Mucosa of rectum (tissue), 2 donors: ENCODE measurements around the gene ACR.

ENCODE experiments used
- H3K27ac ChIP-seq, 2 donors: one replicate each; pipeline ENCODE4 v1.7.0; 2013; ENCODE audit warnings: inconsistent platforms in 2 of 2, low read depth in 2 of 2, low read length in 2 of 2
- H3K27me3 ChIP-seq, 2 donors: one replicate each; pipeline ENCODE4 v1.7.0; 2013; ENCODE audit warnings: low read length in 2 of 2; ENCODE audit not compliant: control insufficient read depth in 2 of 2, insufficient read depth in 2 of 2
- H3K36me3 ChIP-seq, 2 donors: one replicate each; pipeline ENCODE4 v1.7.0; 2013; ENCODE audit warnings: low read length in 2 of 2; ENCODE audit not compliant: control insufficient read depth in 2 of 2, insufficient read depth in 2 of 2
- H3K4me1 ChIP-seq, 2 donors: one replicate each; pipeline ENCODE4 v1.7.0; 2013; ENCODE audit warnings: low read length in 2 of 2, mild to moderate bottlenecking in 1 of 2; ENCODE audit not compliant: control insufficient read depth in 2 of 2, insufficient read depth in 2 of 2
- H3K4me3 ChIP-seq, 2 donors: one replicate each; pipeline ENCODE4 v1.7.0; 2013; ENCODE audit warnings: low read length in 2 of 2
- H3K9ac ChIP-seq, 2 donors: one replicate each; pipeline ENCODE4 v1.7.0; 2013; ENCODE audit warnings: low read length in 2 of 2, low read depth in 1 of 2, mild to moderate bottlenecking in 1 of 2
- H3K9me3 ChIP-seq, 2 donors: one replicate each; pipeline ENCODE4 v1.7.0; 2013; ENCODE audit warnings: low read length in 2 of 2; ENCODE audit not compliant: control insufficient read depth in 2 of 2
- donor health status: healthy.
- donor health status: Normal muscosa, but diverticular disease.

Gene ACR

DNA sequence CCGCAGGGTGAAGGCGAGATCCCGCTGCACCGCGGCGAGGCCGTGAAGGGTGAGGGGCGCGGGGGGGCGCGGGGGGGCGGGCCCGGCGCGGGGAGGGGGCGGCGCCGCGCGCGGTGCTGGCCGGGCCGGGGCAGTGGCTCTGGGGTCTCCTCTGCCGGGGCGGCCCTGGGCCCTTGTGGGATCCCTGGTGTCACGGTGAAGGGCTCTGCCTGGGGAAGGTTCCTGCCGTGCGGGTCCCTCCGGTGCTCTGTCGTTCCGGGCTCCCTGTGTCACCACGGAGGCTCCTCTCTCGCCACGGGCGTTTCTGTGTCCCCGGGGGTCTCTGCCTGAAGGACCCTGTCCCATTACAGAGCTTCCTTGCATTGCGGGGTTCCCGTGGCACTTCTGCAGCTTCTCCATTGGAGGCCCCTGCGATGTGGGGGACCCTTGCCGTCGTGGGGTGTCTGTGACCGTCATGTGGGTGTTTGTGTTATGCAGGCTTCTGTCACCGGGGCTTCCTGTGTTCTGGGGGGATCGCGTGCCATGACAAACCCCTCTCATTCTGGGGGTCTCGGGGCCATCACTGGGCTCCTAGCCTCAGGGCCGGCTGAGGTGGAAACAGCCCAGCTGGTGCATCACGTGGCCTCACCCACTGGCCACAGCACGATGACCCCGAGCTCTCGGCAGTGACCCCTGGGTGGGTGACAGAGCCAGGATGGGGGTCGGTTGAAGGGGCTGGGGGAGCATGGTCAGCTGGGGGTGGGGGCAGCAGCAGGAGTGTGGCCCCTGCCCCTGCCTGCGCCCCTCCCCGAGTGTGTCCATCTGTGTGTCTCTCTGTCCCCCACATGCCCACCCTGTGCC lies 40.1 kb upstream of the ACR start:
- Histone ChIP-seq H3K4me3 (peak overlapping the region in 1 of 2 donors; percentile 37), H3K27ac (no peak overlapping the region), H3K36me3 (no peaks in the 10 kb centered on the region), H3K27me3 (no peaks in the 10 kb centered on the region), H3K9me3 (no peaks in the 10 kb centered on the region), H3K9ac (no peak overlapping the region), H3K4me1 (peaks cover 3 to 4% of the 10 kb centered on the region in 2 donors)

DNA sequence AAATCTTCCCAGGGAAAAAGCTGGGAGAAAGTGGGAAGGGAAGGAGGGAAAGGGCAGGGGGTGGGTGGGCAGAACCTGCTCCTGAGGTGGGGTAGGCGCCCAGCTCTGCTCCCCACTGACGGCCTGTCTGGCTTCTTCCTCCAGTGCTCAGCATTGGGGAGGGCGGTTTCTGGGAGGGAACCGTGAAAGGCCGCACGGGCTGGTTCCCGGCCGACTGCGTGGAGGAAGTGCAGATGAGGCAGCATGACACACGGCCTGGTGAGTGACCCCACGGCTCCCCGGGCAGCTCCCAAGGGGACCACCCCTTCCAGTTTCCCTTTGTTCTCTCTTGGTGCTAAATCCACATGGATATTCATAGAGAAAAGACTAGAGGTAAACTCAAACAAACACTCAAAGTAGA lies 39.5 kb upstream of the ACR start:
- Histone ChIP-seq H3K4me1 (peaks cover 3 to 4% of the 10 kb centered on the region in 2 donors), H3K27ac (no peak overlapping the region), H3K36me3 (no peaks in the 10 kb centered on the region)

DNA sequence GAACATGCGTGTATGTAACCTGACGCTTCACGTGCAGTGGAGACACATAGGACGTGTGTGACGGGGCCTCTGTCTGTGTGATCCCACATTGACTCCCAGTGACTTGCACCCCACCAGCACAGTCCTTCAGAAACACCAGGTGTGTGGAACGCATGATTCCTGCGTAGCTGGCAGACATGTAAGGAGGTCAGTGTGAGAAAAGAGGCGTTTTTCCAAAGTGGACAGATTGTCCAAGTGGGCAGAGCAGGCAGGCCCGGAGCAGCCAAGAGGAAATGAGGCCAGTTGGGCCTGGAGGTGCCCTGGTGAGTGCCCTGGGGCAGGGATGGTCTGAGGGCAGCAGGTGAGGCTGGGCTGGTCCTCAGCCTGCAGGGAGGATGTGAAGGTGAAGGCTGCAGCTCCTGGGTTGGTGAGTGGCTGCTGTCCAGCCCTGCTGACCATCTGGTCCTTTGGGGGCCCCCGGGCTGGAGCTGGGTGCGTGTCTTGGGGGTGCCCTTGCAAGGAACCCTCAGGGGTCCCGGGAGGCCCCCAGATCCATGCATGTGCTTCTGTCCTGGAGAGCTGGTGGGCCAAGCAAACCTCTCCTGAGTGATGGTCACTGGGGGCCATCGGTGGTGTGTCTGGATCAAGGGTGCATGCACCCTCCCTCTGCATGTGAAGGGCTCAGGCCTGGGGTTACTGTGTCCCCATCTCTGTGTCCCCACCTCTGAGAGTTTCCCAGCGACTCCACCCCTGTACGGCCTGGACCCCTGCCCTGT lies 38.8 kb upstream of the ACR start:
- peaks cover 2 to 4% of the 10 kb centered on the region in 2 donors for H3K4me1 ChIP-seq
- H3K4me3 ChIP-seq, result no peak overlapping the region
- no peaks in the 10 kb centered on the region for H3K9me3 ChIP-seq
- no peaks in the 10 kb centered on the region for H3K36me3 ChIP-seq
- H3K27me3 ChIP-seq, result no peaks in the 10 kb centered on the region
- H3K27ac ChIP-seq, result no peak overlapping the region
- H3K9ac ChIP-seq, result no peak overlapping the region

More for the DNA sequence above, 39.5 kb upstream of the ACR start:
- H3K4me3 ChIP-seq, result no peak overlapping the region
- H3K9me3 ChIP-seq, result no peaks in the 10 kb centered on the region
- no peak overlapping the region for H3K9ac ChIP-seq
- H3K27me3 ChIP-seq, result no peaks in the 10 kb centered on the region

DNA sequence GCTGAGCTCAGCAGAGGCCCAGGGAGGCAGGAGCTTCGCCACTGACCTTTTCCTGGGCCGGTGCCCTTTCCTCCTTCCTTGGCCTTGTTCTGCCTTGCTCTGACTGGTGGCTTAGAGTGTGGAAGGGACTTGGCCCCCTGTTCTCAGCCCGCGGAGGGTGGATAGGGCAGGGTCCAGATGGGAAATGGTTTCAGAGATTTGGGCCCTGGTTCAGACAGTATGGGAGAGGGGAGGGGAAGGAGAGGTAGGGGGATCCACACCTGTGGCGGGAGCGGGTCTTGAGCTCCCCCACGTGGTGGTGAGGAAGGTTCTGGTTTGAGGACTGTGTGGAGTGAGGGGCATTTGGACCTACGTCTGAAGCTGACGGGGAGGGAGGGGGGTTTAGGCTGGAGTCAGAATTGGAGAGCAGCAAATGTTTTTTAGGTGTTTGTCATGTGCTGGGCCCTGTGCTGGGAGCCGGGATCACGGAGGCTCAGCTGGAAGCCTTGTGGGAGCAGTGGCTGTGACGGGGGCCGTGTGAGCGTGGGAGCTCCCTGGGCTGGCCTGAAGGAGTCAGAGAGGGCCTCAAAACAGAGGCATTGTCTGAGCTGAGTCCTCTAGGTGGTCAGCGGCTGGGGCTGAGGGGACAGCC lies 38.1 kb upstream of the ACR start:
- Histone ChIP-seq H3K9ac (no peak overlapping the region), H3K9me3 (no peaks in the 10 kb centered on the region), H3K36me3 (no peaks in the 10 kb centered on the region), H3K4me1 (peaks cover 0 to 2% of the 10 kb centered on the region in 2 donors), H3K4me3 (no peak overlapping the region), H3K27ac (no peak overlapping the region), H3K27me3 (no peaks in the 10 kb centered on the region)

DNA sequence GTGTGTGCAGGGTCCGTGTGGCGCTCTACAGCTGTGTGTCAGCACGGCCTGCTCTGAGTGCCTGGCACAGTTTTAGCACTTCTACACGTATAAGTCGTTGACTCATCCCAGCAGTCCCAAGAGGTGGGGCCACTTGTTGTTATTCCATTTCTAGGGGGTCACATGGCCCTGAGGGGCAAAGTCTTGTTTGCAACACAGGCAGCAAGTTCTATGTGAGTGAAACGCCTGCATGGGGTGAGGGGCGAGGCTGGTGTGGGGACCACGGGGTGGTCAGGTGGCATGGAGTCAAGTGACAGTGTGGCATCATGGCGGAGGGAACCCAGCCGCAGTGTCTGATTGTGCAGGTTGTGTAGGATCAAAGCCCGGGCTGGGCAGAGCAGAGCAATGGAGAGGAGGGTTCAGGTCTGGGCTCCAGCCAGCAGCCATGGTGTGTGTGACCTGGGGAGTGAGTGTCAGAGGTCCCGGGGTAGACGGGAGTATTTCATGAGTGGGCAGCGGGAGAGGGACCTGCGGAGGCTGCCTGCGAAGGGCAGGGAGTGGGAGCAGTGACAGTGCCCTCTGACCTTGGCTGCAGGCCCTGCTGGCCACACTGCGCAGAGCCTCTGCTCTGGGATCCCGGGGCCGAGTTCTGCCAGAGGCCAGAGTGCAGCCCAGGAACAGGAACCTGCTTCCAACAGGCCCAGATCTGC lies 37.5 kb upstream of the ACR start:
- no peak overlapping the region for H3K9ac ChIP-seq
- no peak overlapping the region for H3K4me3 ChIP-seq
- H3K36me3 ChIP-seq, result no peaks in the 10 kb centered on the region
- H3K4me1 ChIP-seq, result peaks cover 0 to 2% of the 10 kb centered on the region in 2 donors
- no peaks in the 10 kb centered on the region for H3K27me3 ChIP-seq
- no peak overlapping the region for H3K27ac ChIP-seq
- no peaks in the 10 kb centered on the region for H3K9me3 ChIP-seq

DNA sequence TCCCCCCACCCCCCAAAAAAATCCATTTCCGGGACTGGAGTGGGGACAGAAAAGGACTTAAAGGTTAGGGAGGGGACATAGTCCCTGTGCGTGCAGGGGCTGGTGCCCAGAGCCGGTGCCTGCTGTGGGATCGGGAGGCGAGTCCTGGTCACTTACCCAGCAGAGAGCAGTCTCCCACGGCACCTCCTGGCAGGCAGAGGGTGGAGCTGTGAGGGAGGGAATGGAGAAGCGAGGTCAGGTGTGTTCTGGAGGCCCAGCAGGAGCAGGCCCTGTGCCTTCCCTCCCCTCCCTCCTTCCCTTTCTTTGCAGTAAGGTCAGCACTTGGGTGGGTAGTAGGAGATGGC lies 37.0 kb upstream of the ACR start:
- Histone ChIP-seq H3K27ac (no peak overlapping the region), H3K36me3 (no peaks in the 10 kb centered on the region), H3K4me3 (no peak overlapping the region), H3K27me3 (no peaks in the 10 kb centered on the region), H3K9me3 (no peaks in the 10 kb centered on the region), H3K9ac (no peak overlapping the region), H3K4me1 (peaks cover 0 to 2% of the 10 kb centered on the region in 2 donors)

DNA sequence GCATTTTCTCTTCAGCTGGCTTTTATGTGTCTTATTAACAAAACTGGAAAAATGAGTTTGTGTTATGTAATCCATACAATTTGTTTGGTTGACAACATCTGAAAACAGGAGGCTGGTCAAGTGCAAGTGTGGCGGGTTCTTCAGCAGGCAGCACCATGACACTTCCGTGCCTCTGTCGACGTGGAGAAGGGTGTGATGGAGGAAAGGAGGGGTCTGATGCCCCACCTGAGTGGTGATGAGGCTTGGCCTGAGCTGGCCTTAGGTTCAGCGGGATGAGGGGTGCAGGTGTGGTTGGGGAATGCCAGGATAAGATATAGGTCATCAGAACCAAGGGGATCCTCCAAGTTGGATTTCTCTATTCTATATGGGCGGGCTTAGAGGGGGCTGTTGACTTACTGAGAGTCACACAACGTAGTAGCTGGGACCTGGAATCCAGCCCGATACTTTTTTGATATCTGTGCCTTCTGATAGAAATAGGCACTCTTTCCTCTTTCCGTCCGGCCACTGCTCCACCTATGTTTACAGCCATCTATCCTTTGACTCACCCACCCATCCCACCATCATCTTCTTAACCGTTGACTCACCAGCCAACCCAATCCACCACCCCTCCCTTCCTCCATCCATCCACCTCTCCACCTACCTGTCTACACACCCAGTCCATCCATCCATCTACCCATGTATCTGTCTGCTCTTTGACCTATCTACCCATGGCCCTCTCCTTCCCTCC lies 36.4 kb upstream of the ACR start:
- Histone ChIP-seq H3K4me1 (peaks cover 0 to 2% of the 10 kb centered on the region in 2 donors), H3K27ac (no peak overlapping the region), H3K9me3 (no peaks in the 10 kb centered on the region), H3K36me3 (no peaks in the 10 kb centered on the region), H3K9ac (no peak overlapping the region), H3K27me3 (no peaks in the 10 kb centered on the region), H3K4me3 (no peak overlapping the region)

DNA sequence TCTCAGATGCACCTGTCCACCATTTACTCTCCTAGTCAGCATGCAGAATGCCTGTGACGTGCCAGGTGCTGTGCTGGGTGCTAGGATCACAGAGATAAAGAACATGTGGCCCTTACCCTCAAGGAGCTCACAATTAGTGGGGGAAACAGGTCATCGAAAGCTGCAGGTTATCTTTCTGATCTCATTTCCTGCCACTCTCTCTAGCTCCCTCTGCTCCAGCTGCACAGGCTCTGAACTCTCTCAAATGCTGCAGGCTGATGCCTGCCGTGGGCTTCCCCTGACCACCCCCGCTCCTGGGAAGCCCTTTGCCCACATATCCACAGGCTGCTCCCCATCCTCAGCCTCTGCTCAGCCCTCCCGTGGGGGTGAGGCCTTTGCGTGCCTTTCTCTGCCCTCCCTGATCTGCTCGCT lies 35.7 kb upstream of the ACR start:
- Histone ChIP-seq H3K36me3 (no peaks in the 10 kb centered on the region), H3K9ac (no peak overlapping the region), H3K27me3 (no peaks in the 10 kb centered on the region), H3K4me3 (no peak overlapping the region), H3K4me1 (peaks cover 0 to 2% of the 10 kb centered on the region in 2 donors), H3K9me3 (no peaks in the 10 kb centered on the region), H3K27ac (no peak overlapping the region)

DNA sequence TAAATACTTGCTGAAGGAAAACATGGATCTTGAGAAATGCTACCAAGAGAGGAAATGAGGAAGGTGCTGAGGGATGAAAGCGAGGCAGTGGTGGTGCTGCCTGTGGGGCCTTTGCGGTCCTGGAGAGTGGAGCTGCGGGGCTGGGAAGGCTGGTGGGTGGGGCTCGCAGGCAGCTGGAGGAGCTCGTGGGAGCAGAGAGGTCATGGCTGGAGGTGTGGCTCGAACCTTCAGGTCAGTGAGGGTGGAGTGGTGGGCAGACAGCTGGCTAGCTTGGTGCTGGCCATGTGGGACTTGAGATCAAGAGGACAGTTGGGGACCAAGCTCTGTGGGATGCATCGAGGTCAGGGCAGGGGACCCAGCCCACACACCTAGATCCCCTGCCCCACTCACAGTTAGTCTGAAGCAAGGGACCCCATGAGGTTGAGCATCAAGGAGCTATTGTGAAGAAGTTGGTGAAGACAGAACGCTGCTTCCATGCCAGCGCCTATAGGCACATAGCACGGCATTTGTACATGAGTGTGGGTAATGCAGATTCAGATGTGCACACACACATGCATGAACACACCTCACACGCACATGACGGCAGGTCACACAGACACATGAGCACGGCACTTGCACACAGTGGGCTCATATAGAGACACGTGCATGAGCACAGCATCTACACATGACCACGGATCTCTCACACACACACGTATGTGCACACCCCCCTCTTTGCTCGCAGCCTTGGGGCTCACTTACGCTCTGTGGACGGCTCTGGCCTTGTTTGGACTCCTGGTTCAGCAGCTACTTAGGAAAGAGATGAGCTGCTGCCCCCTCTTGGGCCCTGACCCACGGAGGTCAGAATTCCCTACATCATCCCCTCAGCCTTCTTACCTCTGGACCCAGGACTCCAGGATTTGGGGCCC lies 34.9 kb upstream of the ACR start:
- no peaks in the 10 kb centered on the region for H3K4me1 ChIP-seq
- H3K9ac ChIP-seq, result no peak overlapping the region
- H3K36me3 ChIP-seq, result no peaks in the 10 kb centered on the region
- H3K27ac ChIP-seq, result no peak overlapping the region
- H3K4me3 ChIP-seq, result no peak overlapping the region
- H3K27me3 ChIP-seq, result no peaks in the 10 kb centered on the region
- no peaks in the 10 kb centered on the region for H3K9me3 ChIP-seq
